Erythroblast (primary cell): Measurements from ENCODE around the gene CNDP1.

Experiments used
- DNase-seq, 2 experiments: peaks; one replicate each; lab custom pipeline; 2025; lab: John Stamatoyannopoulos, UW
- GATA1 ChIP-seq: IDR thresholded peaks from 2 replicates; pipeline ENCODE4 v1.6.1; 2011; ENCODE audit warnings: low read depth, mild to moderate bottlenecking, control low read depth, low read length, moderate library complexity
- POLR2A ChIP-seq: IDR thresholded peaks from 2 replicates; pipeline ENCODE4 v1.6.1; 2011; ENCODE audit warnings: mild to moderate bottlenecking, low read length

CNDP1 gene

DNA sequence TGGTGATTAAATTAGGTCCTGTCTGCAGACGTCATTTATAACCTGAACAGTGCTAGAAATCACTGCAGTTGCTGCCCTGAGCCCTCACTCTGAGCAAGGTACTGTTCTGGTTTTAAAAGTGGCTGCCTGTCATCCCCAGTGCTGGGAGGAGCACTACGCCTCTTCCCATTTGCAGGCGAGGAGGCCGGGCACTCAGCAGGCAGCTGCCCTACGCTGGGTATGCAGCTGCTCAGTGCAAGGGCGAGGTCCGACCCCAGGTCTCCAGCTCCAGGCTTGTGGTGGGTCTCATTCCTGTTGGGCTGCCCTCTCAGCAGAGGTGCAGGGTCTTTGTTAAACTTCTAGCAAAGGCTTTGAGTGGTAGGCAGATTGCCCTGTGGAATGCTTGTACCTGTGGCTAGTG, 22.5 kb upstream of the CNDP1 start:
- TF ChIP-seq POLR2A (no peak), GATA1 (no peak)
- DNase-seq = no peak

DNA sequence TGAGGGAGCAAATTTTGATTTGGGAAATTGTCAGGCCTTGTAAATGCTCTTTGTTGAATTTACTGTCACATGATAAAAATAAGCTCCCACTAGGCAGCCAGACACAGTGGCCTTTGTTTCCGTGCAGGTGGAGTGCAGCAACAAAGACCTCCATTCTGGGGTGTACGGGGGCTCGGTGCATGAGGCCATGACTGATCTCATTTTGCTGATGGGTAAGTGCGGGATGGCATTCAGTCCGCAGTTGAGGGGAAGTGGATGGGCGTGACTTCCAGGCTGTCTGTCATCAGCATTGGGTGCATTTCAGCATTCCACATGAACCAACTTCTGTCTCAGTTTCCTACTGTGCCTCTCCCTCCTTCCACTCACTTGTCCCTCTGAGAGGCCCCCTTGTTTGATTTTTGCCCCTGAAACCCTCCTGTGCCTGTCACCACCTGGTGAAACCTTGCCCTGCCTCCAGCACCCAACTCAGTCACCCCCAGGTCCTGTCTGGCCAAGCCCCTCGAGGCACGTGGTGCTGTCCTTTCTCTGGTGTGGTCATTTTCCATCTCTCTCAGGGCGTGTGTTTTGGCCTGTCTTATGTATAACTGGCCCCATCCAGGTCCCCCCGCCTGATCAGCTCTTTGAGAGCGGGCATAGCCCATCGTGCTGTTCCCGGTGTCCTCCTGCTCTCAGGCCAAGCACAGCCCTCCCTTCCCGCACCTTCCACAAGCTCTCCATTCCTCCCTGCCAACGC, 21.8 kb upstream of the CNDP1 start:
- no peak for DNase-seq
- no peak for TF ChIP-seq POLR2A
- TF ChIP-seq GATA1 = no peak

DNA sequence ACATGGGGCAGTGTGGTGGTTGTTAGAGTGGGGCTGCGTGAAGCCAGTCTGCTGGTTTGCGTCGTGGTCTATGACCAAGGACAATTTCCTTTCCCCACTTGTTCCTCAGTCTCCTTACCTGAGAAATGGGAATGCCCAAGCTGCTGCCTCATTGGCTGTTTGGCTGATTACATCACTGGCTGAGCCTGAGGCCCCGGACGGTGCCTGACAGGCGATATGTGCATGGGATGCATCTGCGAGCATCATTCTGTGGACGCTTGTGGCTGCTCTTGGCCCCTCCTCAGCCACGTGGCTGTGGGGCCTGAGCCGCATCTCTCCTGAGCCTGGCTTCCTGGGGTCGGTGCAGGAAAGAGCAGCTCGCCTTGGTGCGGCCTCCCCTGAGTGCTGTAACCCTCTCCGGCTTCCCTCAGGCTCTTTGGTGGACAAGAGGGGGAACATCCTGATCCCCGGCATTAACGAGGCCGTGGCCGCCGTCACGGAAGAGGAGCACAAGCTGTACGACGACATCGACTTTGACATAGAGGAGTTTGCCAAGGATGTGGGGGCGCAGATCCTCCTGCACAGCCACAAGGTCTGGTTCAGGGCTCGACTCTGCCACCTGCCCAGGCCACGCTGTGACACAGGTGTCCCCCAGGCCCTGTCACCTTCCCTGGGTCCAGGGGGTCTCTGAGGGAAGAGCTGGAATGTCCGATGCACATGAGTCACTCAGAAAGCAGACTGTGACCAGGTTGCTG, 21.0 kb upstream of the CNDP1 start:
- TF ChIP-seq POLR2A (no peak), GATA1 (no peak)
- no peak for DNase-seq

DNA sequence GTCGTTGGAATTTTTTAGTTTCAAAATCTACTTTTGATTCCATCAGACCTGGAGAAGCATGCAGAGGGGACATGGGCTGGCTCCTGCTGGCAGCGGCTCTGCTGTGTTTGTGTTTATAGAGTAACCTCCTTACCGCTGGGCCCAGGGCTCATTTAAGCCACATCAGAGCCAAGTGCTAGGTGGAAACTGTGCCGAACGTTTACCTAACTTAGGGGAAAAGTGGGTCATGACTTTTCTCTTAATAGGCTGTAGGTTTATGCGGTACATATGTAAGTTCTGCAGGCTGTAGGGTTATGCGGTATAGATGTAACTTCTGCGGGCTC, 20.5 kb upstream of the CNDP1 start:
- no peak for DNase-seq
- TF ChIP-seq POLR2A = no peak

DNA sequence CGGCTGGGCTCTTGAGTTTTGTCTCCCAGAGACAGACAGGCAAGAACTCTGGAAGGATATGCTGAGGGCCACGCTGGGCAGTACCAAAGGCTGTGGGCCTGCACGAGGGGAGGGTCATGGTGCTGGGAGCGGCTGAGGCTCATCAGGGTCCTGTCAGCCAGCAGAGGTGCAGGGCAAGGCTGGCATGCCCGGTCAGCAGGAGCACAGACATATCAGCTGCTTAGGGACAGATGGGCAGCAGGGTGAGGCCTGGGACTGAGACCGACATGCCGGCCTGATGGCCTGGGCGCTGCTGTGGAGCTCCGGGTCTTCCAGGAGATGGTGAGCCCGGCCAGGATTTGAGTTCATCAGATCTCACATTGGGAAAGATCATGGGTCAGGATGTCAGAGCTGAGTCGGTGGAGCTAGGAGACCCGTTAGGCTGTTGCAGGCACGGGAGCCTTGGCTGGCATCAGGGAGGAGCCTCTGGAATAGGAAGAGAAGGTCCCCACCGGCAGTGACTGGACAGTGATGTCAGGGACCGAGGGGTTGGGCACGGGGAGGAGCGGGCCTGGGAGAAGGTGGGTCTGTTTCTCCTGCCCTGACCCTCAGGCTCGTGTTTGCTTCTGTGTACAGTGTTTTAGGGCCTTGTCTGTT, 19.3 kb upstream of the CNDP1 start:
- DNase-seq = no peak

DNA sequence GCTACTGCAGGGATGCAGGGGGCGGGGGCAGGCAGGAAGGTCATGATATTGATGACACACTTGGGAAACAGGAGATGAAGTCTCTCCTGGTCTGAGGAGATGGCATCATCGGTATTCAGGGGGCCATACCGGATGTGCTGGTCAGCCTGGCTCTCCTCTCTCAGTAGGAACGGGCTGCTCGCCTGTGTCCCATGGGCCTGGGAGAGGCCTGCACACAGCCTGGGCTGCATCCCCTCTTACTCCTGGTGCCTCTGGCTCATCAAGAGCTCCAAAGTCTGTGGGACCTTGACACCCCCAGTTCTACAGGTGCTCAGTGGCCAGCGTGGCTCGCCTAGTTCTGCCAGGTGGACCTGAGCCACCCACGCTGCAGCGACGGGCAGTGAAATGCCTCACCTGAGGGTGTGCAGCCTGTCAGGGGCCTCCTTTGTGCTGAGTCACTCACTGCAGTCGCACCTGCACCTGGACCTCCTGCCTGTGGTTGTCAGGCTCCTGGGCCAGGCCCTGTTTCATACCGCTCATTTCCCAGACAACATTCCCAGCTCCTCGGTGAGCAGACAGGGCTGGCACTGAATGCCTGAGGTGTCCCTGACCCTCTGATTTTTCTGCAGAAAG, 18.6 kb upstream of the CNDP1 start:
- no peak for DNase-seq
- TF ChIP-seq GATA1 = no peak
- TF ChIP-seq POLR2A = no peak

More for the DNA sequence above, 19.3 kb upstream of the CNDP1 start:
- TF ChIP-seq POLR2A (no peak), GATA1 (no peak)

DNA sequence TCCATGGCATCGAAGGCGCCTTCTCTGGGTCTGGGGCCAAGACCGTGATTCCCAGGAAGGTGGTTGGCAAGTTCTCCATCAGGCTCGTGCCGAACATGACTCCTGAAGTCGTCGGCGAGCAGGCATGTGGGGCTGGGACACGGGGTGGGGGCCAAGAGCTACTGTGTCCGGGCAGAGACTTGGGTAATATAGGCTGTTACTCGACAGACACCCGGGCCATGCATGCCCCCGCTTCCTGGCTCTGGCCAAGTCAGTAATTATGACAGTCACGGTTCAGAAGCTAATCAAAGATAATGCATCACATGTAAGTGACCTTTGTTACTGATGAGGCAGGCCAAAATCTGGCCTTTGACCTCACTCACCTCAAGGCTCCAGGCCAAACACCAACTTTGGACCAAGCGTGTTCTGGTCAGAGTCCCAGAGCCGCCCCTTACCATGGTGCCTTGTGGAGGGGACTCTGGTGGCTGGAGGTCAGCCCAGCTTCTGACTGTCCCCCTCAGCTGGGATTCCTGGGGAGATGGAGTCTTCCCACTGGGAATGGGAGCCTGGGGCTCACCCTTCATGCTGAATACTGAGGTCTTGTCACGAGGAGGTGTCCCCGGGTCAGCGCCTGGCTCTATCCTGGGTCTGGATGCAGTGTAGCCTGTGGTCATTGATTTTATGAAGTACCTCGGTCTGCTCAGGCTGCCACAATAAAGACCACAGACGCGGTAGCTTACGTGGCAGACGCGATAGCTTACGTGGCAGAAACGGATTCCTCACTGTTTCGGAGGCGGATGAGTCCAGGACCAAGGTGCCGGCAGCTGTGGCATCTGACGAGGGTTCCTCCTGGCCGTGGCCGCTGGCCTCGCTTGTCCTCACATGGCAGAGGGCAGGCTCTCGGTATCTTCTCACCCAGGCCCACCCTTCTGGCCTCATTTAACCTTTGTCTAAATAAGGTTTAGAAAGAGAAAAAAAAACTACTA, 17.7 kb upstream of the CNDP1 start:
- TF ChIP-seq POLR2A = no peak
- no peak for TF ChIP-seq GATA1
- DNase-seq = no peak

DNA sequence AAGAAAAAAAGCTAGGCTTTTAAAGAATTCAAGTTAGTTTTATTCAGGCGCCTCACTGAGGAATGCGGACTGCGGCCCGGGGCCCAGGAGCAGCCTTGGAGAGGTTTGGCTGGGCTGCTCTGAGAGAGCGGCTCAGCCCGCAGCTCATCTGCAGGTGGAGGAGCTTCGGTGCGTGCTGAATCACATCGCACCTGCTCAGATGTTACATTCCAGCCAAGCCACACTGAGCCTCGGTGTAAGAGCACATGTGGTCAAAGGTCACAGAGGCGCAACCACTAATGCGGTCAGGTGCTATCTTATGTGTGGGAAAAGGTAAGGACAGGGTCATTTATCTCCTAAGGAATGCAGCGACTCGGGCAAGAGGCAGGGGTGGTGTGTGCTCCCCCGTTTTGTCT, 17.1 kb upstream of the CNDP1 start:
- no peak for DNase-seq
- TF ChIP-seq POLR2A = no peak
- no peak for TF ChIP-seq GATA1

DNA sequence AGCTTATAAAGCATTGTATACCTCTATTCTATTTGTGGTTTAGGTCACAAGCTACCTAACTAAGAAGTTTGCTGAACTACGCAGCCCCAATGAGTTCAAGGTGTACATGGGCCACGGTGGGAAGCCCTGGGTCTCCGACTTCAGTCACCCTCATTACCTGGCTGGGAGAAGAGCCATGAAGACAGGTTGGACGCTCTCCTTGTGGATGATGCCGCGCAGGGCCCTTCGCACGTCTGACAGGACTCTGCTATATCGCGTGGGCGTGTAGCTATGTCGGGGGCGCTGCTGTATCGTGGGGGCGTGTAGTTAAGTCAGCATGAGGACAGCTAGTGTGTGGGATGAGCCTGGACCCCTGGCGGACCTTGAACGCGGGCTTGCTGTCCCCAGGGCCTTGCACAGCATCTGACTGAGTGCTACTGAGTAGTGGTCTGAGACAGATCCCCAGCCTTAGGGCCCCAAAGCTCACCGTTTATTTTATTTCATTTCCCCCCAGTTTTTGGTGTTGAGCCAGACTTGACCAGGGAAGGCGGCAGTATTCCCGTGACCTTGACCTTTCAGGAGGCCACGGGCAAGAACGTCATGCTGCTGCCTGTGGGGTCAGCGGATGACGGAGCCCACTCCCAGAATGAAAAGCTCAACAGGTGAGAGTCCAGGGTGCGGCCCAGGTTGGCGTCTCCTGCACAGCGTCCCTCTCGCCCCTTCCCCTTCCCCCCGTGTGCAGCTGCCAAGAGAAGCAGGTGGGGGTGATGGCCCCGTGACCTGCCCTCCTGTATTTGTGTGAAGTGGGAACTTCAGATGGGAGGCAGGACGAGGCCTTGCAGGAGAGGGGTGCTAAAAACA, 15.6 kb upstream of the CNDP1 start:
- TF ChIP-seq GATA1 = no peak
- DNase-seq = no peak

DNA sequence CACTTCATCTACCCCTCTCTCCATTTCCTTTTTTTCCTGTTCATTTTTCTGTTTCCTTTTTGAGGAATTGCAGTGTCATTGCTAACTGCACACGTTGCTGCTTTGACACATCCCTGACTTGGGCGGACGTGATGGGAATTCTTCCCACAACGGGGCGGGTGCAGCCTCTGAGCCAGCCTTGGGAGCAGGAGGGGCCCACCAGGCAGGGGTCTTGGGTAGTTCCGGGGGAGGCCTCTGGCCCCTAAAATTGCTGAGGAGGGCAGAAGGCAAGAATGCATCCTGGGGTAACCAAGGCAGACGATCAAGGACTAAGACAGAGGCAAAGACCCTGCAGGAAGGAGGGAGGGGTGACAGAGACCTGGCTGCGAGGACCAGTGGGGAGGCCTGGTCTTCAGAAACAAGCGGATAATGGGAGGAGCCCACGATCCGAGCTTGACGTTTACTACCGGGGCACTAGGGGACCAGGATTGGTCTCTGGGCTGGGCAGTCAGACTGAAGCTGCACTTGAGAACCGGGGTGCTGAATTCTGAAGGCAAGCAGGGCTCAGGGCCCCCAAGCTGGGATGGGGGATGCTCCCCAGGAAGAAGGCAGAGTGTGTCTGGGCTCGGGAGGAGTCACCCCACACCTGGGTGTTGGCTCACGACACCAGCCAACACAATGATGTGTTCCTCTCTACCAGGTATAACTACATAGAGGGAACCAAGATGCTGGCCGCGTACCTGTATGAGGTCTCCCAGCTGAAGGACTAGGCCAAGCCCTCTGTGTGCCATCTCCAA, 14.8 kb upstream of the CNDP1 start:
- no peak for TF ChIP-seq POLR2A
- TF ChIP-seq GATA1 = no peak
- no peak for DNase-seq

DNA sequence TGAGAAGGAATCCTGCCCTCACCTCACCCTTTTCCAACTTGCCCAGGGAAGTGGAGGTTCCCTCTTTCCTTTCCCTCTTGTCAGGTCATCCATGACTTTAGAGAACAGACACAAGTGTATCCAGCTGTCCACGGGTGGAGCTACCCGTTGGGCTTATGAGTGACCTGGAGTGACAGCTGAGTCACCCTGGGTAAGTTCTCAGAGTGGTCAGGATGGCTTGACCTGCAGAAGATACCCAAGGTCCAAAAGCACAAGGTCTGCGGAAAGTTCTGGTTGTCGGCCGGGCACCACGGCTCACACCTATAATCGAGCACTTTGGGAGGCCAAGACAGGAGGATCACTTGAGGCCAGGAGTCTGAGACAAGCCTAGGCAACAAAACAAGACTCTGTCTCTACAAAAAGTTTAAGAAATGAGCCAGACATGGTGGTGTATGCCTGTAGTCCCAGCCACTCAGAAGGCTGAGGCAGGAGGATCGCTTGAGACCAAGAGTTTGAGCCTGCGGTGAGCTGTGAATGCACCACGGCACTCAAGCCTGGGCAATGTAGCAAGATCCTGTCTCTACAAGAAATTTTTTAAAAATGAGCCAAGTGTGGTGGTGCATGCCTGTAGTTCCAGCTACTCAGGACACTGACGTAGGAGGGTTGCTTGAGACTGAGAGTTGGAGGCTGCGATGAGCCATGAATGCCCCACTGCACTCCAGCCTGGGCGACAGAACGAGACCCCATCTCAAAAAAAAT, 14.0 kb upstream of the CNDP1 start:
- no peak for DNase-seq
- TF ChIP-seq POLR2A (no peak), GATA1 (no peak)
